IPS-11a (cell line): ENCODE results near the gene PIH1D1.
"Not testable (repeated sequence)": the region's sequence is repeated elsewhere in the genome, so short reads cannot be mapped to it uniquely, and the experiment has no call there.

Experiments
- H3K4me3 ChIP-seq: one replicate; pipeline ENCODE4 v1.5.1; 2013; ENCODE audit warnings: low read depth, low read length, control low read depth

Gene PIH1D1

DNA sequence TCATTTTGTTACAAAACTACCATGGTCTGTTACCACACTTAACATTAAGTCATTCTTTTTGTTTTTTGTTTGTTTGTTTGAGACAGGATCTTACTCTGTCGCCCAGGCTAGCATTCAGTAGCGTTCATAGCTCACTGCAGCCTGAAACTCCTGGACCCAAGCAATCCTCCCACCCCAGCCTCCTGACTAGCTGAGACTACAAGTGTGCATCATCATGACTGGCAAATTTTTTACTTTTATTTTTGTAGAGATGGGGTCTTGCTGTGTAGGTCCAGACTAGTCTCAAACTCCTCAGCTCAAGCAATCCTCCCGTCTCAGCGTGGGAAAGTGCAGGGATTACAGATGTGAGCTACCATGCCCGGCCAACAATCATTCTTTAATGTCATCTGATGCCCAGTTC, 4.7 kb upstream of the PIH1D1 start:
- no peak overlapping the region for H3K4me3 ChIP-seq

DNA sequence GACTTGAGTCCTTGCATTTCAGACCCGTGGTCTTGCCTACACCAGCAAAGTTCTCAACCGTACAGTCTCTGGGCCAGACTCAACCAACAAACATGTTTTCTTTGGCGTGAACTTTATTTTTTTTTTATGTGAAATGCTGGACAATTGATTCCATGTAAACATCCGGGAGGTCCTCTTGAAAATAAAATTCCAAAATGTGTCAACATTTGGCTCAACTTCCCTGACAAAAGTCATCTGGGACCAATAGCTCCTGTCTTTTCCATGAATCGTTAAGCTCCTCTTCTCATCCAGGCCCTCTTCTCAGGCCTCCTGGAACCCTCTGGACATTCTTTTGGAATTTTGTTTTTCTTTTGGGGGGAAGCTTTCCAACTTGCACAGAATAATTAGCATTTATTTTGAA, 4.2 kb upstream of the PIH1D1 start:
- no peak overlapping the region for H3K4me3 ChIP-seq

DNA sequence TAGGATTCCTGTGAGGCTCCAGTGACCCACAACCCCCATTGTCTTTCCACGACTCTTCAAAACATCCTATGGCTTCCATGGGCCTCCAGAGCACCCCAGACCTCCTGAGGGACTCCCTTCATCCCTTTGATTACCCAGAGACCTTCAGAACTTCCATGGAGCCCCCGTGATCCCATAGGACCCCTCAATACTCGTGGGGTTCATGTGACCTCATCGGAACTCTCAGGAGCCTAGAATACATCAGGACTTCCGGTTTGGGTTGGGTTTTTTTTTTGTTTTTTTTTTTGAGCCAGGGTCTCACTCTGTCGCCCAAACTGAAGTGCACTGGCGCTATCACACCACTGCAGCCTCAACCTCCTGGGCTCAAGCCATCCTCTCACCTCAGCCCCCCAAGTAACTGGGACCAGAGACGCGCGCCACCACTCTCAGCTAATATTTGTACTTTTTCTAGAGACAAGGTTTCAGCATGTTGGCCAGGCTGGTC, 2.2 kb upstream of the PIH1D1 start:
- peak overlapping the region; percentile 88 for H3K4me3 ChIP-seq

DNA sequence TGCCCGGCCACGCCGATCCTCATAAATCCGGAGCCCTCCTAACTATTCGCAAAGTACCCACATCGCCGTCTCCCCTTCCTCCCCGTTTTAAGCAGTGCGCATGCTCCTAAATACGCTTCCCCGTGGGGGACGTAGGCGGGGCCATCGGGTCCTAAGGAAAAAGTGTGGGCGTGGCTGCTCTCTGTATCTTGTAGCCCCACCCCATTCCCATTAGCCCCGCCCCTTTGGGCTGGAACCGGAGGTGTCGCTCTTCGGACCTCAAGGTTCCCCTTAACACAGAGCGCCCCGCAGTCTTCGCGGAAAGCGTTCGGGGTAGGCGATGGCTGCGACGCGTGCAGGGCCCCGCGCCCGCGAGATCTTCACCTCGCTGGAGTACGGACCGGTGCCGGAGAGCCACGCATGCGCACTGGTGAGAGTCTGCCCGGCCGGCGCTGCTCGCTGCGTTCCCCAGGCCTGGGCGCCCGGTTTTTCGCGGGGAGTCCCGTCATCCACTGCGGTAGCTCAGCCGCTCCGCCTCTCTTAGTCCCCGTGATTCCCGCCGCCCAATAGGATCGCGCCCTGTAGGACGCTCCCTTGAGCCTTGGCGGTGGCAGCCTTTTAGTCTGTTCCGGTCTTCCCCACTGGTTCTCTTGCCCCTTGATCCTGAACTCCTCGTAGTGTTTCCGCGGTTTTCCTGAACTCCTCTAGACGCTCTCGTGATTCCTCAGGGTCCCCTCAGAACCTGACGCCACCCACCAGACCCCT, 1.6 kb upstream of the PIH1D1 start, which contains the start of gene ALDH16A1:
TSS of gene ALDH16A1 (plus strand) at position 213 of the 744 bp plus-strand sequence. CDS start at position 320, 107 bp downstream.
- H3K4me3 ChIP-seq = peak within 1 kb of the TSS; percentile 88

DNA sequence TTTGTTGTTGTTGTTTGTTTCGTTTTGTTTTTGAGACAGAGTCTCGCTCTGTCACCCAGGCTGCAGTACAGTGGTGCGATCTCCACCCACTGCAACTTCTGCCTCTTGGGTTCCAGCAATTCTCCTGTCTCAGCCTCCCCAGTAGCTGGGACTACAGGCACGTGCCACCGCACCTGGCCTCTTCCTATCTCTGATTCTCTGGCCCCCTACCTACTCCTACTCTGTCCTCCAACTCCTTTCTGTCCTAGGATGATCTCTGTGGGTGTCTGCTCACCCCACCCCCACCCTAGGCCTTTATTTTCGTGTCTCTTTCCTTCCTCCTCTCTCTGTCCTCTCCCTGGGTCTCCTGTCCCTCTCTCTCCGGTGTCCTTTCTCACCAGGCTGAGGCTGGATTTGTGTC, 1.2 kb downstream of the PIH1D1 start:
- H3K4me3 ChIP-seq = no peak overlapping the region

DNA sequence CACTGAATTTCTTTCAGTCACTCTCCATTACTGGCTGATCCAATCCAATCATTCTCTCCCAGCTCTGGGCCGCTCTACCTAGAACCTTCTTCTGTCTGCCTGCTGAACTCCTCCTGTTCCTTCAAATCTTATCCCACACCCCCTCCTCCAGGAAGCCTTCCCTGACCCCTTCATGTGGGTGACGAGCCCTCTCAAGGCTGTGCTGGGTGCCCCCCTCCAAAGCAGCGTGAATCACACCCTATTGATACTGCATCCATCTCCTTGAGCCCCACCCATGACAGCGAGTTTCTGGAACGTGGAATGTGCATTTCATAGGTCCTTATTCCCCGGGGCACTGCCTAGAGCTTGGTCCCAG, 3.2 kb downstream of the PIH1D1 start:
- no peak overlapping the region for H3K4me3 ChIP-seq

DNA sequence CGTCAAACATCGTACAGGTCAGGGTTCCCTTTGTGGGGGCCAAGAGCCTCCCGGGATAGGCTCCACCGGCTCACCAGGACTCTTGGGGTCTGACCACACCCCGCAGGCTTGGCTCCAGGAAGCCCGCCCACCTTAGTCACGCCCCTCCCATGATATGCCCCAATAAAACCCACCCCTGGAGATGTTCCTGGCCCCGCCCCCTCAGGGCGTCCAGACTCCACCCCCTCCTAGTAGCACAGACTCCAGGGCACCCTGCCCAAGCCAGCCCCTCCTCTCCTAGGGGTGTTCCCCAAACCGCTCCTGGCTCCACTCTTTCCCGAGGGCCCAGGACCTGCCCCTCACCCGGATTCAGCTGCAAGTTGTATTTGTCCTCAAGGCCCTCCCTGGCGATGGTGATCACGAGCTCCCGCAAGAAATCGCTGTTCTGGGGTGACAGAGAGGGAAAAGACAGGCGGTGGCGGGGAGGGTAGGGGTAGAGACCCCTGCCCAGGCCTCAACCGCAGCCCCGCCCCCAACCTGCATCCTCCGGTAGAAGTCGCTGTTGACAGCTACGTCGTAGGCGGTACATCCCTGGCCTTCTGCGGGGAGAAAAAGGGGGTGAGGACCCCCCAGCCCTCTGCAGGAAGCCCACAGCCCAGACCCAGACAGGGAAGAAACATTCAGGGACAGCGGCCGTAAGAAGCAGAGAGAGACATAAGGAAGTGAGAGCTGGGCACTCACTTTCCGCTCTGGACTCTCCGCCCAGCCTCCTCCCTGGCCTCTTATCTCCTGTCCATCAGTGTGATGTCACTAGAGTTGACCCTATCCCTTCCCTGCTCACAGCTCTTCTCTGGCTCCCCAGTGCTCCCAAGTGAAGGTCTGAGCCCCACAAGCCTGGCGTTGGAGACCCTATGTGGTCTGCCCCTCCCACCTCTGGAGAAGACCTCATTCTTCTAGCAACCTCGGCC, 3.9 kb downstream of the PIH1D1 start:
- H3K4me3 ChIP-seq = no peak overlapping the region

DNA sequence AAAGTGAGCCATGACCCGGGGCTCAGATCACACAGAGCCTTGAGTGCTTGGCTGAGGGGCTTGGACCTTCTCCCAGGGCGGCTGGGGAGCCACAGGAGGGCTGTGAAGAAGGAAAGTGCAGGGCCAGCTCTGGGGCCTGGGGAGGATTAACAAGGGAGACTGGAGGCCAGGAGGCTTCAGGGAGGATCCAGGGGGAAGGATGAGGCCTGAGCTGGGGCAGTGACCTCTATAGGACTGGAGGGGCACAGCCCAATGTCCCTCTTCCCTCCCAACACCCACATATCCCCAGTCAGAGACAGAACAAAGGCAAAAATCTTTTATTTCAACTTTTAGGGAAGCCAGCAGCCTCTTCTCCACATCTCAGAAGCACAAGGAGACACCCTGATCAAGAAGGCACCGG, 5.6 kb downstream of the PIH1D1 start:
- no peak overlapping the region for H3K4me3 ChIP-seq

DNA sequence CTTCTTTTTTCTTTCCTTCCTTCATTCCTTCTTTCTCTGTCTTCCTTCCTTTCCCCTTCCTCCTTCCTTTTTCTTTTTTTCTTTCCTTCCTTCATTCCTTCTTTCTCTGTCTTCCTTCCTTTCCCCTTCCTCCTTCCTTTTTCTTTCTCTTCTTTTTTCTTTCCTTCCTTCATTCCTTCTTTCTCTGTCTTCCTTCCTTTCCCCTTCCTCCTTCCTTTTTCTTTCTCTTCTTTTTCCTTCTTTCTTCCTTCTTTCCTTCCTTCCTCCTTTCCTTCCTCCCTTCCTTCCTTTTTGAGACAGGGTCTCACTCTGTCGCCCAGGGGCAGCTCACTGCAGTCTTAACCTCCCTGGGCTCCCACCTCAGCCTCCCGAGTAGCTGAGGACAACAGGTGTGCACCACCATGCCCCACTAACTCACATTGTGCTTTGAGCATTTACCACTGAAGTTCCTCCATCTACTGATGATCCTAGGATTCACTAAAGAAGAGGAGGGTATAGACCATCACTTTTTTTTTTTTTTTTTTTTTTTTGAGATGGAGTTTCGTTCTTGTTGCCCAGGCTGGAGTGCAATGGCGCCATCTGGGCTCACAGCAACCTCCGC, 7.4 kb downstream of the PIH1D1 start:
- not testable (repeated sequence) for H3K4me3 ChIP-seq

DNA sequence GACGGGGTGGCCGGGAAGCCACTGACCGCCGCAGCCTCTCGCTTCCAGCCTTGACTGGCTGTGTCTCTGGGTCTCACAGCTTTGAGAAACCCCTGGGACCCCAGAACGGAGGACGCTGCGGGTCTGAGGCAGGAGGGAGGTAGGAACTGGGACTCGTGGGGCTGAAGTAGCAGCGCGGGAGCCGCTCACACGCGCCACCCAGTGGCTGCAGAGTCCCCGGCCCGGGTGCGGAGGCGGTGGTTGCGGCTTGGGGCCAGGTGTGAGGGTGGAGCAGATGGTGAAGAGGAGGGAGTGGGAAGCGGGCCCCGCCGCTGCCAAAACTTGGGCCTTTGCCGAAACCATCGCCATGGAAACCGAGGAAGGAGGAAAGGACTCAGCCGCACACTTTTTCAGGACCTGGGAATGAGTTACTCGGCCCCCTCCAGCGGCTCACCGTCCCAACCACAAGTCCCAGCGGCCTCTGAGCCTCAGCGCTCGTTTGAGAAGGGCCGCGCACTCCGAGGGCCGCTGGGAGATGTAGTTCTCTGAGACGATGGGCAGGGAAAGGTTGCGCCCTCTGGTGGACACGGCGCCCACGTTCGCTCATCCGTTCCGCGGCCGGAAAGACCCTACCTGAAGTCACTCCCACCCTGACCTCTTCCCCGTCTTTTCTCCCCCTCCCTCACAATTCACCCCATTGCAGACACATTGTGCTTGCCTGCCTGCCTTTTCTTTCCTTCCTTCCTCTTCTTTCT, 8.1 kb downstream of the PIH1D1 start:
- peak overlapping the region; percentile 52 for H3K4me3 ChIP-seq

DNA sequence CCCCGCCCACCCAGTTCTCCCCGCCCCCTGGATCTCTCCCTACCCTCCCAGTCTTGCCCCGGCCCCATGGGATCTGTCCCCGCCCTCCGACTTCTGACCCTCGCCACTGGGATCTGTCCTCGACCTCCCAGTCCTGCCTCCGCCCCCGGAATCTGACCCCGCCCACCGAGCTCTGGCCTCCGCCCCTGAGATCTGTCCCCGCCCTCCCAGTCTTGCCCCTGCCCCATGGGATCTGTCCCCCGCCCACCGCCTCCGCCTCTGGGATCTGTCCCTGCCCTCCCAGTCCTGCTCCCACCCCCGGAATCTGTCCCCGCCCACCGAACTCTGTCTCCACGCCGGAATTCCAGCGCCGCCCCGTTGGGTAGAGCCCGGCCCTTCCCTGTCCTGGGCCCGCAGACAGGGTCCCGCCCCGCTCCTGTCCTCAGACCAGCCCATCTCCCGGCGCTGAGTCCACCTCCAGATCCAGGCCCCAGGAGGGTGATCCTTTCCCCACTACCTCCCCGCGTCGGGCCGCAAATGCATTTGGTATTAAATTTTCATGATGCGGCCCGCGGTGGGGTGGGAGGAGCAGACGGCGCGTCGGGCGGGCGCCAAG, 8.7 kb downstream of the PIH1D1 start:
- H3K4me3 ChIP-seq = peak overlapping the region; percentile 52

DNA sequence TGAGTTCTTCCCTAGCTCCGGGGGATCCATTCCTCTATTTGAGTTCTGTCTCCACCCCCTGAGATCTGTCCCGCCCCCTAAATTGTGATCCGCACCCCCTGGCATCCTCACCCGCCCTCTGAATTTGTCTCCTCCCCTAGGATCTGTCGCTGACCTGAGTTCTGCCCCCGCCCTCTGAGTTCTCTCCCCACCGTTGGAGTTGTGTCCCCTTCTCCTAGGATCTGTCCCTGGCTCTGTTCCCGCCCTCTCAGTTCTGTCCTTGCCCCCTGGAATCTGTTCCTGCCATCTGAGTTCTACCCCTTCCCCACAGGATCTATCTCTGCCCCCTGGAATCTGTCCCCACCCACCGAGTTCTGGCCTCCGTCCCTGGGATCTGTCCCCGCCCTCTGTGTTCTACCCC, 9.3 kb downstream of the PIH1D1 start:
- H3K4me3 ChIP-seq = no peak overlapping the region

DNA sequence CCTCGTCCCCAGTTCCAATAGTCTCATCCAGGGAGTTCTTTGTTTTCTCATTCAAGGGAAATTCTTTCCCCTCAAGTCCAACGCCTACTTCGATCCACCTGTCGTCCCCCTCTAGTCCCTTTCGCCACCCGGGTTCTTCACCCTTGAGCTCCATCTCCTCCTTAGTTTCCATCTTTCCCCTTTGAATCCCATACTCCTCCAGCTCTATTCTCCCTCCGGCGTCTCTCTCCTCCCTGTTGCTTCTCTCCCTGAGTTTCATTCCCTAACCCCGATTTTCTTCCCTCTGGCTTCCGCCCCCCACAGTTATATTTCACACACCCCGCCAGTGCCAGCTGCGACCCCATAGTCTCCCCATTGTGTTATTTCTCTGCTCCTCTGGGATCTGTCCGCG, 9.7 kb downstream of the PIH1D1 start:
- no peak overlapping the region for H3K4me3 ChIP-seq

DNA sequence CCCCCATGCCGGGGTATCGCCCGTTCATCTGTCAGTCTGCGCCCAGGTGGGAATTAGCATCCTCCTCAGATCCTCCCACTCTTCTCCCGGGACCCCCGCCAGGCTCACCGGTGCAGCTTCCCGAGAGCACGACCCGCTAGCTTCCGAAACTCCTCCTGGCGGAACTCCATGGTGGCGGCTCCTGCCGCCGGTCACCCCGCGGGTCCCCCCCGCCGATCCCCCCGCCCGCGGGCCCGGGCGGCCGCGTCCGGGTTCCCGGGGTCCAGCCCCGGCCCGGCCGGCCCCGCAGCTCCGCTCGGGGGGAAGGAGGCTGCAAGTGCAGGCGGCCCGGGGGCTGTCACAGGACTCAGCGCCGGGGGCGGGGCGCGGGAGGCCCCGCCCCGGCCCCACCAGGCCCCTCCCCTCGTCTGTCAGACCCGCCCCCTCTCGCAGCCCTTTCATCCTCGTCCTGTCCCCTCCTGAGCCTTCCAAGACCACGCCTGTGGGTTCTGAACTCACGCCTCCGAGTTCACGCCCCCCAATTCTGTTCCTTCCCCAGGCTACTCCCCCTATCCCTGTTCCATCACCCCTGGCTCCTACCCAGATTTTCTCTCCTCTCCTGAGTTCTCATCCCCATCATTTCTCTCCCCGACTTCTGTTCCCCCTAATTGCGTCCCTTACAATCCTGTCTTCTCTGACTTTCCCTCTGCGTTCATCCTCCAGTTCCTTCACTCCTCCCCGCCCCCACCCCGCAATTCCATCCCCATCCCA, 10.2 kb downstream of the PIH1D1 start, which contains the start of gene SLC17A7:
TSS of gene SLC17A7 (minus strand) at position 318 of the 750 bp plus-strand sequence. CDS start at position 170, 148 bp downstream.
- H3K4me3 ChIP-seq = peak within 1 kb of the TSS; percentile 41

DNA sequence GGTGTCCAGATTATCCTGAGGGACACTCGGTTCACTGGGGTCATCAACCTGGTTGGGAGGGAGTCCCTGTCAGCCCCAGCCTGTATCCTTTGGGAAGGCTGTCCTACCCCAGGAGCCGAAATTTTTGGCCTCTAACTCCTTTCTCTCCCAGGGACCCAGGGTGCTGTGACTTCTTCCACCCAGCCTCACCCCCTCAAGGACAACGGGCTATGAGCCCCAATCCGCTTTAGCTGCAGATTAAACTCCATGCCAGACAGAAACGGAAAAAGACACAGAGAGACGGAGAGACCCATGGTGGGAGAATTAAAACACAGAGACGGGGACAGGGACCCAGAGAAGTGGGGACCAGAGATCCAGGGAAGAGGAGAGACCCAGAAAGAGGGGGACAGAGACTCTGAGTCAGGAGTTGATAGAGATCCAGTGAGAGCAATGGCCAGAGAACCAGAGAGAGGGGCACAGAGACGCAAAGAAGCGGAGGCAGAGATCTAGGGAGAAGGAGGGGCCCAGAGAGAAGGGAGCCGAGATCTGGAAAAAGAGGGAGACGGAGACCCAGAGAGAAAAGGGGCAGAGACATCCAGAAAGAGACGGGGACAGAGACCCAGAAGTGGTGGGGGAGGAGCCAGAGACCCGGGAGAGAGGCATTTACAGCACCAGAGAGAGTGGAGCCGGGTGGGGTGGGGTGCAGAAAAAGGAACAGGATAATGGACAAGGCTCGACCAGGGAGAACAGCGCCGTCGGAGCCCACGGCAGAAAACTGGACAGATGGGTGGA, 11.0 kb downstream of the PIH1D1 start:
- H3K4me3 ChIP-seq = peak overlapping the region; percentile 41

DNA sequence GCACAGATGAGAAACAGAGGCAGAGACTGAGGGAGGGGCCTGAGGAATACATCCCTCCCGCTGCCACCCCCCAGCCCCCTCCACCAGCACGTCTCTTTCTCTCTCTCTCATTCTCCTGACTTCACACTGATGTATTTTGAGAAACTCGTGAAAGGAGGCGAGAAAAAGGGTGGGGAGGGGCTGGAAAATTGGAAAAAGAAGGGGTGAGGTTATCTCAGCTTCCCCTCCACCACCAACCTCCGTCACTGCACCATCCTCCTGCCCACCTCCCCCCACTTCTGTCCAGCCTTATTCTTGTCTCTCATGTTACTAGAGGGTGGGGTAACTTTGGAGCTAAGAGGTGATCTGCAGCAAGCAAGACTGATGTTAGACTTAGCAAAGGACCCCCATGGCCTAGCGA, 11.8 kb downstream of the PIH1D1 start:
- H3K4me3 ChIP-seq = no peak overlapping the region

DNA sequence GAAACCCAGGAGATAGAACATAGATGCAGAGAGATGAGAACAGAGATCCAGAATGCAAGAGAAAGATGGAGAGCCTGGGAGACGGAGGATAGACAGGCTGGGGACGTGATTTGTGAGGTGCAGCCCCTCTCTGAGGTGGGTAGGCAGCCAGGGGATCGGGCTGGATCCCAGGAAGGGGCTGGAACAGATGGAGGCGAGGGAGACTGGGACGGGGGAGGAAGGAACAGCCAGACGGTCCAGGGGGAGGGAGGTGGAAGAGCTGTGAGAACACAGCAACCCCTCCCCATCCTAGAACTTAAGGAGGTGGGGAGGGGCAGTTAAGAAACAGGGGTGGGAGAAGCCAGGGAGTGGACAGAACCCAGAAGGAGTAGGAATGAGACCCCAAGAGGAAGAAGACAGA, 13.4 kb downstream of the PIH1D1 start:
- no peak overlapping the region for H3K4me3 ChIP-seq

DNA sequence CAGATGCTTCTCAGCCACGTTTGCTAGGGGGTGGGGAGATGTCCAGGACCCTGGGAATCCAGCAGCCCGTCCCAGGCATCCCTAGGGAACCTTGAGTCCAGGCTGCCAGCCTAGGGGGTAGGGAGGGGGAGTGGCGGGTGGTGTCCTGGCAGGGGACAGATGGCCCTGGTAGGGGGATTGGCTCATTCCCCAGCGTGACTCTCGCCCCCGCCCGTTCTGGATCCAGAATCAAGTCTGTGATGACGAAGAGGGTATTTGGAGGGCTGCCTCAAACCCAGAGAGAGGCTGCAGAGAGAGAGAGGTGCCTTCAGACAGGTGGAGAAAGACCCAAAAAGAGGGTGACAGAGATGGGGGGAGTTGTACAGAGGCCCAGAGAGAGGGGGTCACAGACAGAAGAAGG, 14.4 kb downstream of the PIH1D1 start:
- no peak overlapping the region for H3K4me3 ChIP-seq
